ENCODE data around the gene TRPM3.

DNA sequence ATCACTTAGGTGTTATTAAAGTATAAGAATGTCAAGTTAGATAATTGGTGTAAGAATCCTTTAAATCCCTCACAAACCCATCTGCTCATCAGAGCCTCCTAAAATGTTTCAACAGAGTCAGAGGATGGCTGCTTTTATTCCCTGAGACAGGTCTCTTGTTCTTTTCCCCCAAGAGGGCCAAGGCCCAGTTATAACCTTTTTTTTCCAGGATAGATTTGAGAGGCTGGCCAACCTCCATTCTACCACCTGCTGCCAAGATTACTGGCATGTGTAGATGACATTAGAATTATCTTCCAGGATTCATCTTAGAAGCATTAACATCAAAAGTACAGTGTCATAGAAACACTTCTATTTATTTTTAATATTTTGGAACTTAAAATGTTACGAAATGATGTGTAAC lies 305.1 kb downstream of the TRPM3 start:
- TF ChIP-seq, protein P1, sequence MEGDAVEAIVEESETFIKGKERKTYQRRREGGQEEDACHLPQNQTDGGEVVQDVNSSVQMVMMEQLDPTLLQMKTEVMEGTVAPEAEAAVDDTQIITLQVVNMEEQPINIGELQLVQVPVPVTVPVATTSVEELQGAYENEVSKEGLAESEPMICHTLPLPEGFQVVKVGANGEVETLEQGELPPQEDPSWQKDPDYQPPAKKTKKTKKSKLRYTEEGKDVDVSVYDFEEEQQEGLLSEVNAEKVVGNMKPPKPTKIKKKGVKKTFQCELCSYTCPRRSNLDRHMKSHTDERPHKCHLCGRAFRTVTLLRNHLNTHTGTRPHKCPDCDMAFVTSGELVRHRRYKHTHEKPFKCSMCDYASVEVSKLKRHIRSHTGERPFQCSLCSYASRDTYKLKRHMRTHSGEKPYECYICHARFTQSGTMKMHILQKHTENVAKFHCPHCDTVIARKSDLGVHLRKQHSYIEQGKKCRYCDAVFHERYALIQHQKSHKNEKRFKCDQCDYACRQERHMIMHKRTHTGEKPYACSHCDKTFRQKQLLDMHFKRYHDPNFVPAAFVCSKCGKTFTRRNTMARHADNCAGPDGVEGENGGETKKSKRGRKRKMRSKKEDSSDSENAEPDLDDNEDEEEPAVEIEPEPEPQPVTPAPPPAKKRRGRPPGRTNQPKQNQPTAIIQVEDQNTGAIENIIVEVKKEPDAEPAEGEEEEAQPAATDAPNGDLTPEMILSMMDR (IDR thresholded peaks at IDR 0.05): no peak
- TF ChIP-seq POLR2A (IDR thresholded peaks at IDR 0.05) (no peak), EP300 (IDR thresholded peaks at IDR 0.05) (no peak)
